Glutamatergic neuron (in vitro differentiated cells): ENCODE results near the gene AUTS2. TPM values are rescaled to one million over a fixed set of nuclear protein-coding genes. Genes with fewer than 3 reads are reported as not detected.

Experiments used
- DNase-seq: peaks from one replicate; pipeline ENCODE4 v3.0.0; 2022
- H3K27ac Mint-ChIP-seq: one replicate; pipeline ENCODE4 v1.8.0; 2020; ENCODE audit warnings: mild to moderate bottlenecking, mixed read lengths, inconsistent platforms; ENCODE audit not compliant: unreplicated experiment
- H3K27me3 Mint-ChIP-seq: one replicate; pipeline ENCODE4 v1.8.0; 2020; ENCODE audit warnings: mild to moderate bottlenecking, moderate library complexity, mixed read lengths, inconsistent platforms; ENCODE audit not compliant: unreplicated experiment
- H3K36me3 Mint-ChIP-seq: one replicate; pipeline ENCODE4 v1.8.0; 2020; ENCODE audit warnings: mild to moderate bottlenecking, mixed read lengths, inconsistent platforms; ENCODE audit not compliant: unreplicated experiment
- H3K4me1 Mint-ChIP-seq: one replicate; pipeline ENCODE4 v1.8.0; 2020; ENCODE audit warnings: mild to moderate bottlenecking, low read depth, mixed read lengths, inconsistent platforms; ENCODE audit not compliant: unreplicated experiment
- H3K4me3 Mint-ChIP-seq: one replicate; pipeline ENCODE4 v1.8.0; 2020; ENCODE audit warnings: mild to moderate bottlenecking, mixed read lengths, inconsistent platforms; ENCODE audit not compliant: unreplicated experiment
- H3K9me3 Mint-ChIP-seq: one replicate; pipeline ENCODE4 v1.8.0; 2020; ENCODE audit warnings: mild to moderate bottlenecking, moderate library complexity, mixed read lengths, inconsistent platforms; ENCODE audit not compliant: unreplicated experiment
- total RNA-seq: library from RNA; stranded (reverse); fragmentation: NEBNext Ultra II Directional; extraction: Animal tissue kit (Norgen Biotek cat#: 25700); gene quantifications from one replicate; pipeline ENCODE4 v1.2.1, GENCODE V29; 2021; ENCODE audit not compliant: unreplicated experiment
- TF ChIP-seq, protein P1 (sequence below): fragments of 200-600 bp; sonication (generic); IDR thresholded peaks from one replicate; pipeline ENCODE4 v1.5.0; 2021; ENCODE audit not compliant: partially characterized antibody, unreplicated experiment

The AUTS2 gene
- total RNA-seq, 1 donor from 2014 or later, result 300 TPM

DNA sequence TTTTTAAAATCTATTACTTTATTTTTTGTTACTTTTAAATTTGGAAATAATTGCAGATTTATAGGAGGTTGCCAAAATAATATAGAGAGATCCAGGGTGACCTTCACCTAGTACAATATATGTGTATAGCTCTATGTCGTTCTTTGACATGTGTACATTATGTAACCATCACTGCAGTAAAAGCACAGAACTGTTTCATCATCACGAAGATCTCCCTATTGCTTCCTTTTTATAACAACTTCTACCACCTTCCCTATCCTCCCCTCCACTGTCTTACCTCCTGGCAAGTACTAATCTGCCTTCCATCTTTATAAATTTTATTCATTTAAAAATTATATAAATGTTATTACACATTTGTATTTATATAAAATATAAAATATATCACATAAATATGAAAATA is 251.0 kb downstream of the AUTS2 start:
- no peaks in the 10 kb centered on the region for H3K27me3 Mint-ChIP-seq
- H3K4me1 Mint-ChIP-seq, result peaks cover 2% of the 10 kb centered on the region
- no peak overlapping the region for H3K27ac Mint-ChIP-seq
- H3K36me3 Mint-ChIP-seq, result no peaks in the 10 kb centered on the region
- H3K9me3 Mint-ChIP-seq, result peaks cover 12% of the 10 kb centered on the region
- DNase-seq, result no peak
- TF ChIP-seq, protein P1, sequence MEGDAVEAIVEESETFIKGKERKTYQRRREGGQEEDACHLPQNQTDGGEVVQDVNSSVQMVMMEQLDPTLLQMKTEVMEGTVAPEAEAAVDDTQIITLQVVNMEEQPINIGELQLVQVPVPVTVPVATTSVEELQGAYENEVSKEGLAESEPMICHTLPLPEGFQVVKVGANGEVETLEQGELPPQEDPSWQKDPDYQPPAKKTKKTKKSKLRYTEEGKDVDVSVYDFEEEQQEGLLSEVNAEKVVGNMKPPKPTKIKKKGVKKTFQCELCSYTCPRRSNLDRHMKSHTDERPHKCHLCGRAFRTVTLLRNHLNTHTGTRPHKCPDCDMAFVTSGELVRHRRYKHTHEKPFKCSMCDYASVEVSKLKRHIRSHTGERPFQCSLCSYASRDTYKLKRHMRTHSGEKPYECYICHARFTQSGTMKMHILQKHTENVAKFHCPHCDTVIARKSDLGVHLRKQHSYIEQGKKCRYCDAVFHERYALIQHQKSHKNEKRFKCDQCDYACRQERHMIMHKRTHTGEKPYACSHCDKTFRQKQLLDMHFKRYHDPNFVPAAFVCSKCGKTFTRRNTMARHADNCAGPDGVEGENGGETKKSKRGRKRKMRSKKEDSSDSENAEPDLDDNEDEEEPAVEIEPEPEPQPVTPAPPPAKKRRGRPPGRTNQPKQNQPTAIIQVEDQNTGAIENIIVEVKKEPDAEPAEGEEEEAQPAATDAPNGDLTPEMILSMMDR, result no peak
- H3K4me3 Mint-ChIP-seq, result no peak overlapping the region

DNA sequence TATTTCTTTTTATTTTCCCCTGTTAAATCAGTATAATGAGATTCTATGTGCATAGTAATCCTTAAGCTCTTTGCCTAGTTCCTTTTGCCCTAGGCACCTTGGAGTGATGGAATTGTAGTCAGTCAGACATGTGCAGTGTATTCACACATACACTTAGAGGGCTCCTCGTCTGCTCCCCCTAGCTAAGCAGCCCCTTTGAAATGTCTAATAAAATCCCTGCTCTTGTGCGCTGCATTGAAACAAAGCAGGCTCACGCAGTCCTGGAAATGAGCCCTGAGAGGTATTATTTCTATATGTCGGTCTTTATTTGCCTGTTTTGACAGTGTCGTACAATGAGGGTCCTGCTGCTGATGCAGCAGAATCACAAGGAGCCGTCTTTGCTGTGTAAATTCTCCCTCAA is 258.7 kb downstream of the AUTS2 start:
- TF ChIP-seq, protein P1, result no peak
- no peak for DNase-seq
- Mint-ChIP-seq H3K27ac (no peak overlapping the region), H3K4me3 (no peak overlapping the region), H3K27me3 (no peaks in the 10 kb centered on the region), H3K9me3 (peaks cover 7% of the 10 kb centered on the region), H3K4me1 (peaks cover 28% of the 10 kb centered on the region), H3K36me3 (no peaks in the 10 kb centered on the region)

DNA sequence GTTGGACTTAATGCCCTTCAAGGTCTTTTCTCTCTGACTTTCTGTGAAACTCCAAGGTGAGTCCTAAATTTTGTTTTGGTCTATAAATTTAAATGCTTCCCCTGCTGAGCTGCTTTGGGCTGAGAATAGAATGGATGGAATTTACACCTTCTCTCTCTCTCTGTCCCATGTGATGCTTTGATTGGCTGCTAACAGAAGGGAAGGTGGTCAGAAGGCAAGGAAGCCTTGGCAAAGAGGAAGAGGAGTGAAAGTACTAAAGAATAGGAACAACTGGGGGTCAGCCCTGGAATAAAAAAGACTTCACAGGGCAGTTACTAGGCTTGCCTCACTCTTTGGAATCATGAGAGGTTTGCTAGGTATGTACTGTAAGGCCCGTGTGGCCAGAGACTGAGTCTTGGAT is 260.2 kb downstream of the AUTS2 start:
- H3K4me1 Mint-ChIP-seq, result peaks cover 30% of the 10 kb centered on the region
- no peak overlapping the region for H3K27ac Mint-ChIP-seq

DNA sequence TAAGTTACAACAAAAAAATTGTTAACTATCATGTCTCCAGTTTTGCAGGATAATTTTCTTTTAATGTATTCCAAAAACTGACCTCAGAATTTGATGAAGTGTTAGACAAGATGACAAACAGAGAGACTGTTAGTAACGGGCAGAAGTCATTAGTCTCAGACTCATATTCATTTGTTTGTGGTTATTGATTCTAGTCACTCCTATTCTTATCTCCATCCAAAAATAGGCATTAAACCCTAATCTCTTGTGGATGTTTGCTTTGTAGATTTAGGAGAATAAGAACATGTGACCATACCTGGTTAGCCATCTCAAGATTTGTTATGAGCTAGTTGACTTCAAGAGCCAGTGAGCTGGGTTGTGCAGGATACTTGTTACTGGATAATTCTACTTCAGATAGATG is 261.1 kb downstream of the AUTS2 start:
- Mint-ChIP-seq H3K9me3 (peaks cover 7% of the 10 kb centered on the region), H3K4me1 (peaks cover 36% of the 10 kb centered on the region), H3K4me3 (no peak overlapping the region), H3K36me3 (no peaks in the 10 kb centered on the region), H3K27me3 (no peaks in the 10 kb centered on the region), H3K27ac (no peak overlapping the region)
- DNase-seq, result no peak
- TF ChIP-seq, protein P1, result no peak

More for the DNA sequence above, 260.2 kb downstream of the AUTS2 start:
- Mint-ChIP-seq H3K4me3 (no peak overlapping the region), H3K9me3 (peaks cover 7% of the 10 kb centered on the region), H3K36me3 (no peaks in the 10 kb centered on the region), H3K27me3 (no peaks in the 10 kb centered on the region)
- TF ChIP-seq, protein P1, result no peak
- no peak for DNase-seq

DNA sequence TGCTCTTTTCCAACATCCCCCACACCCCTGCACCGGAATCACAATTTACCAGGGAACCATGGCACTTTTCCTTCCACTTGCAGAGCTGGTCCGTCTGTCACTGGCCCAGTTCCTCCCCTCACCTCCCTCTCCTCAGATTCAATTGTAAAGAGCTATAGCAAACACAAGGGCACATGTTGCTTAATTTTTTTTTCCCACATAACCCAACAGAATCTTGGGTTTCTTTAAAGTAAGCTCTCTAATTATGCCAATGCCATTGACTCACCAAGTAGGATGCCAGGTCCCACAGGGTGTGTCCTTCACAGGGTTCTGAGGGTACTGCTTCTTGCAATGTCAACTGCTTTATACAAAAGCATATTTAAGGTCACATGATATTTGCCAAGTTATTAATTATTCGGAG is 262.2 kb downstream of the AUTS2 start:
- Mint-ChIP-seq H3K36me3 (no peaks in the 10 kb centered on the region), H3K27me3 (peaks cover 3% of the 10 kb centered on the region), H3K4me1 (peaks cover 45% of the 10 kb centered on the region), H3K9me3 (peaks cover 8% of the 10 kb centered on the region), H3K27ac (no peak overlapping the region), H3K4me3 (no peak overlapping the region)
- TF ChIP-seq, protein P1, result no peak
- DNase-seq, result no peak
